IgD-negative memory B cell (primary cell): ENCODE data around the gene NAPB. TPM values are rescaled to one million over a fixed set of nuclear protein-coding genes. Genes with fewer than 3 reads are reported as not detected.

Experiments
- H3K27ac Mint-ChIP-seq, 3 donors: one replicate each; pipeline ENCODE4 v1.8.0; 2020 to 2022; ENCODE audit warnings: mild to moderate bottlenecking in 3 of 3, mixed read lengths in 3 of 3, moderate library complexity in 1 of 3
- H3K27me3 Mint-ChIP-seq: one replicate; pipeline ENCODE4 v1.8.0; 2021; ENCODE audit warnings: mixed read lengths
- H3K36me3 Mint-ChIP-seq: one replicate; pipeline ENCODE4 v1.8.0; 2020; ENCODE audit warnings: mild to moderate bottlenecking, mixed read lengths
- H3K4me1 Mint-ChIP-seq, 3 donors: one replicate each; pipeline ENCODE4 v1.8.0; 2020 to 2022; ENCODE audit warnings: mixed read lengths in 3 of 3, mild to moderate bottlenecking in 1 of 3
- H3K4me3 Mint-ChIP-seq, 4 donors: one replicate each; pipeline ENCODE4 v1.8.0; 2020 to 2022; ENCODE audit warnings: mild to moderate bottlenecking in 4 of 4, mixed read lengths in 4 of 4, moderate library complexity in 3 of 4
- H3K9me3 Mint-ChIP-seq, 3 donors: one replicate each; pipeline ENCODE4 v1.8.0; 2020 to 2021; ENCODE audit warnings: mixed read lengths in 3 of 3, mild to moderate bottlenecking in 1 of 3
- polyA plus RNA-seq: library from polyadenylated mRNA; unstranded; fragments of 300-500 nt; fragmentation: Illumina TruSeq; gene quantifications from one replicate; pipeline ENCODE4 v1.2.3, GENCODE V29; 2021

NAPB gene
- polyA plus RNA-seq, 1 donor from 2014 or later, result 5.8 TPM

DNA sequence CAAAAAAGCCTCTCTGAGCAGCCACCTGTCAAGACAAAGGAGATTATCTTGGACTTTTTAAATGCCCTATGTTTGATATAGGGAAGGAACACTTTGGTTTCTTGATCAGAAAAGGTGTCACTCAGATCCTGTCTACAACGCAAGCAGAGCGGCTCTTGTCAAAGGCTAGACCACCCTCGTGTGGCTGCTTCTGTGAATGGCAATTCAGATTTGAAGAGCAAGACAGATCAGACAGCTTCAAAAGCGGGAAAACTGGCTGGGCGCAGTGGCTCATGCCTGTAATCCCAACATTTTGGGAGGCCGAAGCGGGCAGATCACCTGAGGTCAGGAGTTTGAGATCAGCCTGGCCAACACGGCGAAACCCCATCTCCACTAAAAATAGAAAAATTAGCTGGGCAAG is 80.8 kb downstream of the NAPB start:
- no peaks in the 10 kb centered on the region for H3K9me3 Mint-ChIP-seq
- H3K36me3 Mint-ChIP-seq, result no peaks in the 10 kb centered on the region
- no peaks in the 10 kb centered on the region for H3K27me3 Mint-ChIP-seq
- no peak overlapping the region for H3K4me3 Mint-ChIP-seq
- peaks cover 0 to 2% (median 0%) of the 10 kb centered on the region in 3 donors for H3K4me1 Mint-ChIP-seq
- no peak overlapping the region for H3K27ac Mint-ChIP-seq

GRCh38 chr20:23339986-23340385 is 81.3 kb downstream of the NAPB start:
- Mint-ChIP-seq H3K4me3 (no peak overlapping the region), H3K27ac (no peak overlapping the region), H3K36me3 (no peaks in the 10 kb centered on the region), H3K4me1 (peaks cover 0 to 2% (median 0%) of the 10 kb centered on the region in 3 donors), H3K27me3 (no peaks in the 10 kb centered on the region), H3K9me3 (no peaks in the 10 kb centered on the region)

DNA sequence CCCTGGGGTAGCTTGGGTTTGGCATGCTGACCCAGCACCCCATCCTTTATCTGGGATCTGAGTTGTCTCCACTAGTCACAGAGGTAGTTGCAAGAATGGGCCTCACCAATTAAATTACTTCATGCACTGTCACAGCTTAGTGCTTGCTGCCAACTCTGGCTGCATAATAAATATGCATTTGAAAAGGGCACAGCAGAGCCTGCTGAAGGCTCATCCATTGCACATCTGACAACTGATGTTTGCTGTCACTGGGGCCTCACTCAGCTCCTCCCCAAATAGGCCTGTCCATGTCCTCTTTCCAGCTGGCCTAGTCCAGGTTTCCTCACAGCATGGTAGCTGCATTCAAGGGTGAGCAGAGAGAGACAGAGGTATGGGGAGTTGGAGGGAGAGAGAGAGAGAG is 84.0 kb downstream of the NAPB start:
- H3K9me3 Mint-ChIP-seq, result no peaks in the 10 kb centered on the region
- peaks cover 4 to 11% (median 6%) of the 10 kb centered on the region in 3 donors for H3K4me1 Mint-ChIP-seq
- no peaks in the 10 kb centered on the region for H3K36me3 Mint-ChIP-seq
- H3K27me3 Mint-ChIP-seq, result no peaks in the 10 kb centered on the region
- H3K27ac Mint-ChIP-seq, result no peak overlapping the region
- H3K4me3 Mint-ChIP-seq, result no peak overlapping the region

DNA sequence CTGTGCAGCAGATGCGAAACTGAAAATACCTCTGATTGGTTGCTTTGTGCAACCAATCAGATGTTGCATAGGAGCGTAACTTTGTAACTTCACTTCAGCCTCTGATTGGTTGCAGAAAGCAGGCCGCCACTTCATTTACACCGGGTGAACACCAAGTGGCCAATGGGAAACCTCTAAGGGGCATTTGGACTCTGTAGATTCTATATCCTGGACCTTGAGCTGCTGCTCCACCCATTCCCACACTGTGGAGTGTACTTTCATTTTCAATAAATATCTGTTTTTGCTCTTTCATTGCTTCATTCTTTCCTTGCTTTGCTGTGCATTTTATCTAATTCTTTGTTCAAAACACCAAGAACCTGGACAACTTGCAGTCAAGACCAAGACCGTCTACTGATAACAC is 84.8 kb downstream of the NAPB start:
- H3K4me1 Mint-ChIP-seq, result peaks cover 10 to 18% (median 11%) of the 10 kb centered on the region in 3 donors
- H3K36me3 Mint-ChIP-seq, result no peaks in the 10 kb centered on the region
- no peak overlapping the region for H3K27ac Mint-ChIP-seq
- no peaks in the 10 kb centered on the region for H3K9me3 Mint-ChIP-seq
- H3K4me3 Mint-ChIP-seq, result no peak overlapping the region
- no peaks in the 10 kb centered on the region for H3K27me3 Mint-ChIP-seq

DNA sequence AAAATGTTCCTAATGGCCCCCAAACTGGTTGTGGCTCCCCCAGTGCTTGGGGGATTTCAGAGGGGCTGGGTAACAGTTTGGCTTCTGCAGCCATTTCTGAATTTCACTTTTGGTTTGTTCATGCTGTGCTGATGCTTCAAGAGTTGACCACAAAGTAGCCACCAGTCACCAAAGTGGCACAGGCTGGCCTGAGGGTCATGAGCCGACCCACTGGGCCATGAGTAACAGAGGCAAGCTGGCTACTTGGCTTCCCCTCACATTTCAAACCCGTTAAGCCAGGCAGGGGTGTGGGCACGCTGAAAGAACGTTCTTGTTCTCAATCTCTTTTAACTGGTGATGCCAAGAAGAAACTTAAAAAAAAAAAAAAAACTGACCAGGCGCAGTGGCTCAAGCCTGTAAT is 85.8 kb downstream of the NAPB start:
- Mint-ChIP-seq H3K27ac (no peak overlapping the region), H3K36me3 (no peaks in the 10 kb centered on the region), H3K27me3 (no peaks in the 10 kb centered on the region)

GRCh38 chr20:23334111-23334510 is 87.2 kb downstream of the NAPB start:
- H3K27ac Mint-ChIP-seq, result peak overlapping the region in 1 of 3 donors; percentile 78
- no peaks in the 10 kb centered on the region for H3K36me3 Mint-ChIP-seq
- H3K4me3 Mint-ChIP-seq, result no peak overlapping the region
- peaks cover 10 to 20% (median 11%) of the 10 kb centered on the region in 3 donors for H3K4me1 Mint-ChIP-seq
- peaks cover 0 to 4% (median 0%) of the 10 kb centered on the region in 3 donors for H3K9me3 Mint-ChIP-seq
- no peaks in the 10 kb centered on the region for H3K27me3 Mint-ChIP-seq

More for the DNA sequence above, 85.8 kb downstream of the NAPB start:
- Mint-ChIP-seq H3K9me3 (no peaks in the 10 kb centered on the region), H3K4me1 (peaks cover 10 to 20% (median 11%) of the 10 kb centered on the region in 3 donors), H3K4me3 (no peak overlapping the region)

- H3K27me3 Mint-ChIP-seq, result no peaks in the 10 kb centered on the region
- H3K9me3 Mint-ChIP-seq, result peaks cover 0 to 4% (median 0%) of the 10 kb centered on the region in 3 donors
- peaks cover 10 to 20% (median 12%) of the 10 kb centered on the region in 3 donors for H3K4me1 Mint-ChIP-seq
- no peaks in the 10 kb centered on the region for H3K36me3 Mint-ChIP-seq
- H3K4me3 Mint-ChIP-seq, result no peak overlapping the region
- no peak overlapping the region for H3K27ac Mint-ChIP-seq
These were observed 88.8 kb downstream of the NAPB start for GRCh38 chr20:23332467-23332866.

GRCh38 chr20:23331450-23332350 is 89.6 kb downstream of the NAPB start:
- Mint-ChIP-seq H3K9me3 (peaks cover 0 to 4% (median 0%) of the 10 kb centered on the region in 3 donors), H3K27ac (no peak overlapping the region), H3K27me3 (no peaks in the 10 kb centered on the region), H3K36me3 (no peaks in the 10 kb centered on the region), H3K4me3 (no peak overlapping the region), H3K4me1 (peaks cover 10 to 19% (median 12%) of the 10 kb centered on the region in 3 donors)

GRCh38 chr20:23327617-23328333 is 93.5 kb downstream of the NAPB start:
- H3K4me1 Mint-ChIP-seq, result peaks cover 6 to 13% (median 10%) of the 10 kb centered on the region in 3 donors
- H3K4me3 Mint-ChIP-seq, result no peak overlapping the region
- peaks cover 0 to 4% (median 0%) of the 10 kb centered on the region in 3 donors for H3K9me3 Mint-ChIP-seq
- no peaks in the 10 kb centered on the region for H3K36me3 Mint-ChIP-seq
- no peak overlapping the region for H3K27ac Mint-ChIP-seq
- H3K27me3 Mint-ChIP-seq, result no peaks in the 10 kb centered on the region

GRCh38 chr20:23326774-23327173 is 94.5 kb downstream of the NAPB start:
- no peak overlapping the region for H3K4me3 Mint-ChIP-seq
- no peak overlapping the region for H3K27ac Mint-ChIP-seq
- peaks cover 0 to 4% (median 0%) of the 10 kb centered on the region in 3 donors for H3K9me3 Mint-ChIP-seq
- peaks cover under 1 to 4% (median 1%) of the 10 kb centered on the region in 3 donors for H3K4me1 Mint-ChIP-seq
- H3K27me3 Mint-ChIP-seq, result no peaks in the 10 kb centered on the region
- H3K36me3 Mint-ChIP-seq, result no peaks in the 10 kb centered on the region

- H3K4me1 Mint-ChIP-seq, result peaks cover 0 to 1% (median 0%) of the 10 kb centered on the region in 3 donors
- H3K4me3 Mint-ChIP-seq, result no peak overlapping the region
- H3K36me3 Mint-ChIP-seq, result no peaks in the 10 kb centered on the region
- no peak overlapping the region for H3K27ac Mint-ChIP-seq
- H3K9me3 Mint-ChIP-seq, result peaks cover 0 to under 1% (median 0%) of the 10 kb centered on the region in 3 donors
- no peaks in the 10 kb centered on the region for H3K27me3 Mint-ChIP-seq
These were observed 96.2 kb downstream of the NAPB start for GRCh38 chr20:23325107-23325506.

Other genes with a start within 250 kb of the NAPB start
- 62.1 TPM for gene NXT1, start 70.7 kb downstream of the NAPB start, polyA plus RNA-seq
- gene GZF1, start 59.3 kb downstream of the NAPB start, polyA plus RNA-seq, result 5.9 TPM
- not detected for gene CSTL1, start 18.2 kb upstream of the NAPB start, polyA plus RNA-seq
- gene CST11, start 31.4 kb upstream of the NAPB start, polyA plus RNA-seq, result not detected
- not detected for gene CST8, start 69.6 kb upstream of the NAPB start, polyA plus RNA-seq
- not detected for gene CST9L, start 147.0 kb upstream of the NAPB start, polyA plus RNA-seq
- not detected for gene CST9, start 184.4 kb upstream of the NAPB start, polyA plus RNA-seq
- gene CST3, start 216.5 kb upstream of the NAPB start, polyA plus RNA-seq, result 5.9 TPM